K562 treated with DMSO at 1 percent for 12 hours (cell line): Measurements from ENCODE around the gene CCDC47. TPM values are rescaled to one million over a fixed set of nuclear protein-coding genes. Genes with fewer than 3 reads are reported as not detected.

Source experiments
- total RNA-seq: library from RNA; unstranded; fragments of 300-600 nt; gene quantifications from 2 replicates; pipeline ENCODE4 v1.2.3, GENCODE V29; 2022; ENCODE audit not compliant: insufficient read depth

Gene CCDC47, protein sequence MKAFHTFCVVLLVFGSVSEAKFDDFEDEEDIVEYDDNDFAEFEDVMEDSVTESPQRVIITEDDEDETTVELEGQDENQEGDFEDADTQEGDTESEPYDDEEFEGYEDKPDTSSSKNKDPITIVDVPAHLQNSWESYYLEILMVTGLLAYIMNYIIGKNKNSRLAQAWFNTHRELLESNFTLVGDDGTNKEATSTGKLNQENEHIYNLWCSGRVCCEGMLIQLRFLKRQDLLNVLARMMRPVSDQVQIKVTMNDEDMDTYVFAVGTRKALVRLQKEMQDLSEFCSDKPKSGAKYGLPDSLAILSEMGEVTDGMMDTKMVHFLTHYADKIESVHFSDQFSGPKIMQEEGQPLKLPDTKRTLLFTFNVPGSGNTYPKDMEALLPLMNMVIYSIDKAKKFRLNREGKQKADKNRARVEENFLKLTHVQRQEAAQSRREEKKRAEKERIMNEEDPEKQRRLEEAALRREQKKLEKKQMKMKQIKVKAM
- 29.2 and 72.5 TPM in 2 replicates for total RNA-seq

DNA sequence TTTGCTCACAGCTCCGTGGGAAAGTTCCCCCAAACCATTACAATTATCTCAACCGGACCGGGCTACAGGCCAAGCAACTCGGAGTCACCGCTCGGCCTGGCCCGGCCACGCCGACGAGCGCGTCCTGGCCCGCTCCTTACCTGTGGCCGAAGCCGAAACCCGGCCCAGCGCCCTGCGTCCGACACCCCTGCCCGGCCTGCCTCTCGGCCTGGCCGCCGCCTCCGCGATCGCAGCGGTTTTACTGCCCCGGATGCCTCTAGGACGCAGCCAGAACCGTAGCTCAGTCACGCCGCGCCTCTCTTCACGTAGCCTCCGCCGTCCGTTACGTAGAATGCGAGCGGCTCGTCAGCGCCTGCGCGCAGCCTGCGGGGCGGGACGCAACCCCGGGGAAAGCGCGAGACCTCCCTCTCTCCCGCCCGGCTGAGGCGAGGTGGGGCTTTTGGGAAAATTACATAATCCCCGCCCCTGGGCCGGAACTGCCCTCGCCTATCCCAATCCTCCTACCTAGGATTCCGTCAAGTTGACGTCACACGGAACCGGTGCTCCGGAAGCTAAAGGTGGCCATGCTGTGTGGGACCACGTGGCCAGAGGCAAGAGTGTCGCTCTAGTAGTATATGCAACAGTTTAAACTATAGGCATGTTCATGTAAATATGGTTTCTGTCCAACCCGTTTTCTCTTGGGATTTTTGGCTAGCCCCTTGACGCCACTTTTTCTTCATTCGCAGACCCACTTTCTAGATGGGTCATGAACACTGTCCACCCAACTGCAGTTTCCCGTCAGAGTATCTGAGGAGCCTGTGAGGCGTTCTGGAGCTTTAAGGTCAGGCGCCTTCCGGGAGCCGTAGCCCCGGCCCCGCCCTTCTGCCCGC lies at the start of gene CCDC47:
TSS of gene CCDC47 (minus strand) at position 326 of the 869 bp plus-strand sequence. CDS start 7,422 bp downstream, outside the sequence.

DNA sequence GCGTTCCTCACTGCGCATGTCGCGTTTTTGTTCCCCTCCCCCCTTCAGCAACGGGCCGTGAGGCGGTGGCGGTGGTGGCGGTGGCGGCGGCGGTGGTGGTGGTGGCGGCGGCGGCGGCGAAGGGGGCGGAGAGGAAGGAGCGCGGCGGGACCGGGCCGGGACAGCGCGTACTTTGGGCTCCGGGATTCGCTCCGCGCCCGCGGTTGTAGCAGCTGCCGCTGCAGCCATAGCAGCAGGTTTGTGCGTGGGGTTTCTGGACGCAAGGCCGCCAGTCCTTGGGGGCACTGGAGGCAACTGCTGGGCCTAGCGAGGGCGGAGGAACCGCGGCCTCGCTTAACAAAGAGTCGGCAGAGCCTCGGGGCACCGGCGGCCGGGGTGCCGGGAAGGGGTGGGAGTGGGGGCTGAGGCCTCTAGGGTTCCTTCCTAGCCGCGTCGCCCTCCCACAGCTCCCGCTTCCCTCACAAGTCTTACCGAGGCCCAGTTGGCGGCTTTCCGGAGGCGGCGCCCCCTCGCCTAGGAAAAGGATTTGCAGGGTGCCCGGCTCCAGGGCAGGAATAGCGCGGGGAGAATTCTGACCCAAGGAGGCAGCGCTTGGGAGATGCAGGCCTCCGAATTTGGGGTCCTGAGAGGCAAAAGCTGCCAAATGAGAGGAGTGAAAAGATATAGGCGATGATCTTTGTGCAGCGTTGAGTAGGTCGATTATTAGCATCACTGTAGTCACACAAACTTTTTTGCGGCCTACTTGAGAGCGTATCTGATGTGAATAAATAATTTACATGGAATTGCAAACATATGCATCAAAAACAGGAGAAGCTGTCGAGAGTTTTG lies 958 bp upstream of the CCDC47 start, which contains the start of gene DDX42:
TSS of gene DDX42 (plus strand) at position 30 of the 828 bp plus-strand sequence. CDS start 12,880 bp downstream, outside the sequence.

DNA sequence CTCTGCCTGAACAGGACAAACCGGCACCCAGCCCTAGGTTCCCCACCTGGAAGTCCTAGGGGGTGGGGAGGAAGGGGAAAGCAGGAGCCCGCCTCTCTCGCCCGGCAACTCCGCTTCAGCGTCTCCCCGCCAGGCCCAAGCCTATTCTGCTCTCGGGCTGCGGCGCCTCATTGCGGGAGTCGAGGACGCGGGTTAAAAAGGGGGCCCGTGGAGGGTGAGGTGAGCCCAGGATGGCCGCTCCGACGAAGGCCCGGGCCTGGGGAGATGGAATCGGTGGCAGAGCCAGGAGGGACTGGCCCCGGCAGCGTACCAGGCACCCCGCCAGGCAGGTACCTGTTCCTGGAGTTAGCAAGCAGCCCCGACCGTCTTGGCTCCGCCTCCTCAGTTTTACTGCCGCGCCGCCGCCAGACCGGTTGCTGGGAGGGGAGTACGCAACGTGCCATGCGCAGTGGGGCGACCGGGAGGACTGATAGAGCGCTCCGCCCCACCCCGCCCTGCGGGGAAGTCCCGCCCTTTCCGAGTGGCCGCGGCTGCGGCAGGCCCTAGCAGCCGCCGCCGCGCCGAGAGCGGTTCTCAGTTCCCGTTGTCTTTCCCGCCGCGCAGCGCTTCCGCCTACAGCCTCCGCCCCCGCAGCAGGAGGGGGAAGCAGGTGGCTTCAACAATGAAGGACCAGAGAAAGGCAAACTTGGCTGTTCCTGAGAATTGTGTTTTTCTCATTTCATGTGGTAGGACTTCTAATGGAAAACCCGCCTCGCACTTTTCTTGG lies 31.8 kb downstream of the CCDC47 start, which contains the start of gene STRADA:
TSS of gene STRADA (minus strand) at position 392 of the 766 bp plus-strand sequence. CDS start 13,430 bp downstream, outside the sequence.

DNA sequence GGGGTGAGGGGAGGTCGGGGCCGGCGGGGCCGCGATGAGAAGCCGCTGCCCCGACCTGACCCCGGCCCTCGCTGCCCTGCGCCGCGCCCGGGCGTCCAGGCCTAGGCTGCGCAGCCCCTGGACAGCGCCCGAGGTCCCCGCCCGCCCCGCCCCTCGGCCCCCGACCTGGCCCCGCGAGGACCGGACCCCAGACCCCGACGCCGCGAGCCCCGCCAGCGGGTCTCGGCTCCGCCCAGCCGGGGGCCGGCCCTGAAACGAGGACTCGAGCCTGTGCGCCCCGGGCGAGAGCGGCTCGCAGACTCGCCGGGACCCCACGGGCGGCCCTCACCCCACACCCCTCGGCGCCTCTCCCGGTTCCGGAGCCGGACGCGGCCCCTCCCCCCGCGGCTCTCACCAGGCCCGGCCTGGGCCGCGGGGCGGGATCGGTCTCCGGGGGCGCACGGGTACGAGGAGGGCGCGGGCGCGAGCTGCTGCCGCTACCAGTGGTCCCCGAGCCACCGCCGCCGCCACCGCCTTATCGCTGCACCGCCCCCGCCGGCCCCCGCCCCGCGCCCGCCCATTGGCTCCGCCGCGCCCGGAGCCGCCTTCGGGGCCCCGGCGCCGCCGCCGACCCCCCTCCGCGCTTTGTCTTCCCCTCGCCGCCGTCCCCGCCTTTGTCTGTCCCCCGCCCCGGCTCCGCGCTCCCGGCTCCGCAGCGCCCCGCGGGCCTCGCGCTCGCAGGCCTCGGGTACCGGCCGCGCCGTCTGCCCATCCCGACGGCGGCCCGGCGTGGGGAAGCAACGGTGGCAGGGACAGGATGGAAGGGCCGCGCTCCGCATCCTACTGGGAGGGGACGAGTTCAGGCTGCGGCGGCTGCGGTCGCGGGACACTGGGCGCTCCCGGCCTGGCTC lies 73.5 kb downstream of the CCDC47 start, which contains the start of gene LIMD2:
TSS of gene LIMD2 (minus strand) at position 488 of the 890 bp plus-strand sequence. CDS start 827 bp downstream, outside the sequence.

Other genes with a start within 250 kb of the CCDC47 start
- 35.0 and 101 TPM in 2 replicates for gene DCAF7, start 223.1 kb downstream of the CCDC47 start, total RNA-seq
- gene TACO1, start 172.7 kb downstream of the CCDC47 start, total RNA-seq = 39.9 and 42.0 TPM in 2 replicates
- 13.4 and 29.5 TPM in 2 replicates for gene MAP3K3, start 151.2 kb downstream of the CCDC47 start, total RNA-seq
- gene LIMD2, start 73.5 kb downstream of the CCDC47 start, total RNA-seq = 3.1 and 3.3 TPM in 2 replicates
- 24.8 and 42.2 TPM in 2 replicates for gene STRADA, start 31.8 kb downstream of the CCDC47 start, total RNA-seq
- gene DDX42, start 573 bp upstream of the CCDC47 start, total RNA-seq = 21.4 and 68.9 TPM in 2 replicates
- 136 and 182 TPM in 2 replicates for gene PSMC5, start 53.8 kb upstream of the CCDC47 start, total RNA-seq
- gene FTSJ3, start 54.1 kb upstream of the CCDC47 start, total RNA-seq = 16.3 and 27.0 TPM in 2 replicates
- gene SMARCD2, start 69.1 kb upstream of the CCDC47 start, total RNA-seq = 58.2 and 91.2 TPM in 2 replicates
- gene CSH2, start 100.1 kb upstream of the CCDC47 start, total RNA-seq = 0.41 TPM in 1 of 2 replicates, not detected in the other
- gene GH2, start 108.3 kb upstream of the CCDC47 start, total RNA-seq = not detected in 2 replicates
- not detected in 2 replicates for gene CSH1, start 123.0 kb upstream of the CCDC47 start, total RNA-seq
- not detected in 2 replicates for gene CSHL1, start 137.7 kb upstream of the CCDC47 start, total RNA-seq
- not detected in 2 replicates for gene GH1, start 145.2 kb upstream of the CCDC47 start, total RNA-seq
- gene CD79B, start 158.7 kb upstream of the CCDC47 start, total RNA-seq = not detected in 2 replicates
- gene SCN4A, start 199.3 kb upstream of the CCDC47 start, total RNA-seq = 0.22 and 0.44 TPM in 2 replicates
- 0.81 and 3.2 TPM in 2 replicates for gene PRR29, start 224.8 kb upstream of the CCDC47 start, total RNA-seq
- gene ICAM2, start 247.0 kb upstream of the CCDC47 start, total RNA-seq = 40.6 and 54.9 TPM in 2 replicates